HG02981 (cell line): Measurements from ENCODE around the gene SFPQ.
"Not testable (repeated sequence)": the region's sequence is repeated elsewhere in the genome, so short reads cannot be mapped to it uniquely, and the experiment has no call there.

ENCODE experiments used
- ATAC-seq: cut with Tn5 transposase; IDR thresholded peaks from one replicate; pipeline ENCODE4 v1.9.1; 2021; ENCODE audit warnings: mild to moderate bottlenecking, moderate library complexity; ENCODE audit not compliant: unreplicated experiment

SFPQ gene

GRCh38 chr1:35192853-35193664 is at the start of gene SFPQ:
Gene SFPQ (minus strand): TSS chr1:35193145. CDS start chr1:35193049, 96 bp downstream.
- ATAC-seq = peak; percentile 90

- not testable (repeated sequence) for ATAC-seq
These were observed 43.8 kb upstream of the SFPQ start for GRCh38 chr1:35236772-35237171.

GRCh38 chr1:35231287-35231686 is 38.3 kb upstream of the SFPQ start:
- no peak for ATAC-seq

GRCh38 chr1:35229587-35230360 is 36.8 kb upstream of the SFPQ start:
- ATAC-seq = no peak

GRCh38 chr1:35226546-35226945 is 33.6 kb upstream of the SFPQ start:
- ATAC-seq = no peak

- no peak for ATAC-seq
These were observed 30.2 kb upstream of the SFPQ start for GRCh38 chr1:35223084-35223630.

- no peak for ATAC-seq
These were observed 29.6 kb upstream of the SFPQ start for GRCh38 chr1:35222322-35223083.

- no peak for ATAC-seq
These were observed 28.0 kb upstream of the SFPQ start for GRCh38 chr1:35220976-35221375.

GRCh38 chr1:35215346-35215745 is 22.4 kb upstream of the SFPQ start:
- ATAC-seq = no peak

GRCh38 chr1:35211120-35211414 is 18.1 kb upstream of the SFPQ start:
- ATAC-seq = no peak

GRCh38 chr1:35210321-35211119 is 17.6 kb upstream of the SFPQ start:
- no peak for ATAC-seq

GRCh38 chr1:35203295-35203694 is 10.3 kb upstream of the SFPQ start:
- ATAC-seq = no peak

GRCh38 chr1:35202048-35202719 is 9.2 kb upstream of the SFPQ start:
- ATAC-seq = no peak

- no peak for ATAC-seq
These were observed 8.7 kb upstream of the SFPQ start for GRCh38 chr1:35201631-35202030.

- ATAC-seq = peak; percentile 35
These were observed 691 bp downstream of the SFPQ start for GRCh38 chr1:35192056-35192852.

GRCh38 chr1:35191429-35192055 is 1.4 kb downstream of the SFPQ start:
- ATAC-seq = no peak

- ATAC-seq = no peak
These were observed 2.2 kb downstream of the SFPQ start for GRCh38 chr1:35190784-35191183.

- no peak for ATAC-seq
These were observed 4.2 kb downstream of the SFPQ start for GRCh38 chr1:35188578-35189392.
